ENCODE measurements around the gene ZBTB7B. TPM values are rescaled to one million over a fixed set of nuclear protein-coding genes. Genes with fewer than 3 reads are reported as not detected.

Gene ZBTB7B
- total and polyA plus RNA-seq, 9 of the 15 experiments (the other 6 are each of a cell fraction or from before 2014, with no cell fraction given): 0.04 to 46.5 (median 15.2) TPM

DNA sequence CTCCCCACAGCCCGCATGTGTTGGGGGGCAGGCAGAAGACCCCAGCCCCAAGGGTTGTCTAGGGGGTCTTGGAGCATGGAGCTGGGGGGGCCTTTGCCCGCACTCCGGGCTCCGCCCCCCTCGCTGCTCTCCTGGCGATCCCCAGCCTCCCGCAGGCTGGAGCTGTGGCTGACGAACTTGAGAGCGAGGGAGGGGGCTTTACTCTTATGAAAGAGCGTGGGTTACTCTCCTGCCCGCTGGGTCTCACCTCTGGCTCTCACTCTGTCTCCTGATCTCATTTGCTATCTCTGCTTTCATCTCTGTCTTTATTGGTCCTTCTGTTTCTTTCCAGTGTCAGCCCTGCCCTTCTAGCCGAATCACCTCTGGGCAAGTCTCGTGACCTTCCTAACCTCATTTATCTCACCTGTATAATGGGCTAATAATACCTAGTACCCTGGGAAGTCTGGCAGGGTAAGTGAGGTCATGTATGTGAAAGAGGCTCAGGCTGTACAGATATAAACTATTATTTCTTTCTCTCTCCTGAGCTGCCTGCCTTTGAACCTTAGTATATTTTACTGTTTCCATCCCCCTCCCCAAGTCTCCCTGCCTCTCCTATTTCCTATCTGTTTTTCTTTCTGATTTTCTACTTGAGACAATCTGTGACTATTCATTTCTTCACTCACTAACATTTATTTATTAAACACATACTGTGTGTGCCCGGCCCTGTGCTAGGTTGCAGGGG, 61.7 kb downstream of the ZBTB7B start (continued):
- TF ChIP-seq, protein P1, sequence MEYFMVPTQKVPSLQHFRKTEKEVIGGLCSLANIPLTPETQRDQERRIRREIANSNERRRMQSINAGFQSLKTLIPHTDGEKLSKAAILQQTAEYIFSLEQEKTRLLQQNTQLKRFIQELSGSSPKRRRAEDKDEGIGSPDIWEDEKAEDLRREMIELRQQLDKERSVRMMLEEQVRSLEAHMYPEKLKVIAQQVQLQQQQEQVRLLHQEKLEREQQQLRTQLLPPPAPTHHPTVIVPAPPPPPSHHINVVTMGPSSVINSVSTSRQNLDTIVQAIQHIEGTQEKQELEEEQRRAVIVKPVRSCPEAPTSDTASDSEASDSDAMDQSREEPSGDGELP (CRISPR knock-in tag; IDR thresholded peaks at IDR 0.05; ENCODE audit: borderline replicate concordance): no peak
- TF ChIP-seq, protein P2, sequence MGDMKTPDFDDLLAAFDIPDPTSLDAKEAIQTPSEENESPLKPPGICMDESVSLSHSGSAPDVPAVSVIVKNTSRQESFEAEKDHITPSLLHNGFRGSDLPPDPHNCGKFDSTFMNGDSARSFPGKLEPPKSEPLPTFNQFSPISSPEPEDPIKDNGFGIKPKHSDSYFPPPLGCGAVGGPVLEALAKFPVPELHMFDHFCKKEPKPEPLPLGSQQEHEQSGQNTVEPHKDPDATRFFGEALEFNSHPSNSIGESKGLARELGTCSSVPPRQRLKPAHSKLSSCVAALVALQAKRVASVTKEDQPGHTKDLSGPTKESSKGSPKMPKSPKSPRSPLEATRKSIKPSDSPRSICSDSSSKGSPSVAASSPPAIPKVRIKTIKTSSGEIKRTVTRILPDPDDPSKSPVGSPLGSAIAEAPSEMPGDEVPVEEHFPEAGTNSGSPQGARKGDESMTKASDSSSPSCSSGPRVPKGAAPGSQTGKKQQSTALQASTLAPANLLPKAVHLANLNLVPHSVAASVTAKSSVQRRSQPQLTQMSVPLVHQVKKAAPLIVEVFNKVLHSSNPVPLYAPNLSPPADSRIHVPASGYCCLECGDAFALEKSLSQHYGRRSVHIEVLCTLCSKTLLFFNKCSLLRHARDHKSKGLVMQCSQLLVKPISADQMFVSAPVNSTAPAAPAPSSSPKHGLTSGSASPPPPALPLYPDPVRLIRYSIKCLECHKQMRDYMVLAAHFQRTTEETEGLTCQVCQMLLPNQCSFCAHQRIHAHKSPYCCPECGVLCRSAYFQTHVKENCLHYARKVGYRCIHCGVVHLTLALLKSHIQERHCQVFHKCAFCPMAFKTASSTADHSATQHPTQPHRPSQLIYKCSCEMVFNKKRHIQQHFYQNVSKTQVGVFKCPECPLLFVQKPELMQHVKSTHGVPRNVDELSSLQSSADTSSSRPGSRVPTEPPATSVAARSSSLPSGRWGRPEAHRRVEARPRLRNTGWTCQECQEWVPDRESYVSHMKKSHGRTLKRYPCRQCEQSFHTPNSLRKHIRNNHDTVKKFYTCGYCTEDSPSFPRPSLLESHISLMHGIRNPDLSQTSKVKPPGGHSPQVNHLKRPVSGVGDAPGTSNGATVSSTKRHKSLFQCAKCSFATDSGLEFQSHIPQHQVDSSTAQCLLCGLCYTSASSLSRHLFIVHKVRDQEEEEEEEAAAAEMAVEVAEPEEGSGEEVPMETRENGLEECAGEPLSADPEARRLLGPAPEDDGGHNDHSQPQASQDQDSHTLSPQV (IDR thresholded peaks at IDR 0.05): no peak
- no peak for TF ChIP-seq KLF1 (tag; IDR thresholded peaks at IDR 0.05)
- TF ChIP-seq NR2C2 (CRISPR knock-in tag; IDR thresholded peaks at IDR 0.05): no peak
- no peak for TF ChIP-seq NR2C2 (tag; IDR thresholded peaks at IDR 0.05)
- no peak for TF ChIP-seq ZNF445 (CRISPR knock-in tag; IDR thresholded peaks at IDR 0.05; ENCODE audit: low read depth)
- TF ChIP-seq, protein P3, sequence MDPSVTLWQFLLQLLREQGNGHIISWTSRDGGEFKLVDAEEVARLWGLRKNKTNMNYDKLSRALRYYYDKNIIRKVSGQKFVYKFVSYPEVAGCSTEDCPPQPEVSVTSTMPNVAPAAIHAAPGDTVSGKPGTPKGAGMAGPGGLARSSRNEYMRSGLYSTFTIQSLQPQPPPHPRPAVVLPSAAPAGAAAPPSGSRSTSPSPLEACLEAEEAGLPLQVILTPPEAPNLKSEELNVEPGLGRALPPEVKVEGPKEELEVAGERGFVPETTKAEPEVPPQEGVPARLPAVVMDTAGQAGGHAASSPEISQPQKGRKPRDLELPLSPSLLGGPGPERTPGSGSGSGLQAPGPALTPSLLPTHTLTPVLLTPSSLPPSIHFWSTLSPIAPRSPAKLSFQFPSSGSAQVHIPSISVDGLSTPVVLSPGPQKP (CRISPR knock-in tag; IDR thresholded peaks at IDR 0.05): no peak
- TF ChIP-seq, protein P4, sequence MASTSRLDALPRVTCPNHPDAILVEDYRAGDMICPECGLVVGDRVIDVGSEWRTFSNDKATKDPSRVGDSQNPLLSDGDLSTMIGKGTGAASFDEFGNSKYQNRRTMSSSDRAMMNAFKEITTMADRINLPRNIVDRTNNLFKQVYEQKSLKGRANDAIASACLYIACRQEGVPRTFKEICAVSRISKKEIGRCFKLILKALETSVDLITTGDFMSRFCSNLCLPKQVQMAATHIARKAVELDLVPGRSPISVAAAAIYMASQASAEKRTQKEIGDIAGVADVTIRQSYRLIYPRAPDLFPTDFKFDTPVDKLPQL (IDR thresholded peaks at IDR 0.05; ENCODE audit: extremely low read depth, insufficient read length): no peak
- TF ChIP-seq ESRRA (IDR thresholded peaks at IDR 0.05; ENCODE audit: borderline replicate concordance, low read depth): peak; percentile 100
- TF ChIP-seq, protein P5, sequence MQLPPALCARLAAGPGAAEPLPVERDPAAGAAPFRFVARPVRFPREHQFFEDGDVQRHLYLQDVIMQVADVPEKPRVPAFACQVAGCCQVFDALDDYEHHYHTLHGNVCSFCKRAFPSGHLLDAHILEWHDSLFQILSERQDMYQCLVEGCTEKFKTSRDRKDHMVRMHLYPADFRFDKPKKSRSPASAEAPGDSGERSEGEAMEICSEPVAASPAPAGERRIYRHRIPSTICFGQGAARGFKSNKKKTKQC (CRISPR knock-in tag; IDR thresholded peaks at IDR 0.05): no peak
- peak; percentile 100 for TF ChIP-seq BCOR (IDR thresholded peaks at IDR 0.05)
- no peak for TF ChIP-seq PYGO2 (tag; IDR thresholded peaks at IDR 0.05)
- no peak for TF ChIP-seq XRCC5 (IDR thresholded peaks at IDR 0.05; ENCODE audit: low read depth, low read length)
- no peak for TF ChIP-seq RAD21 (CRISPR knock-in tag; conservative IDR thresholded peaks at IDR 0.05 in 1 of 2, IDR thresholded peaks at IDR 0.05 in 1 of 2)
- TF ChIP-seq, protein P6, sequence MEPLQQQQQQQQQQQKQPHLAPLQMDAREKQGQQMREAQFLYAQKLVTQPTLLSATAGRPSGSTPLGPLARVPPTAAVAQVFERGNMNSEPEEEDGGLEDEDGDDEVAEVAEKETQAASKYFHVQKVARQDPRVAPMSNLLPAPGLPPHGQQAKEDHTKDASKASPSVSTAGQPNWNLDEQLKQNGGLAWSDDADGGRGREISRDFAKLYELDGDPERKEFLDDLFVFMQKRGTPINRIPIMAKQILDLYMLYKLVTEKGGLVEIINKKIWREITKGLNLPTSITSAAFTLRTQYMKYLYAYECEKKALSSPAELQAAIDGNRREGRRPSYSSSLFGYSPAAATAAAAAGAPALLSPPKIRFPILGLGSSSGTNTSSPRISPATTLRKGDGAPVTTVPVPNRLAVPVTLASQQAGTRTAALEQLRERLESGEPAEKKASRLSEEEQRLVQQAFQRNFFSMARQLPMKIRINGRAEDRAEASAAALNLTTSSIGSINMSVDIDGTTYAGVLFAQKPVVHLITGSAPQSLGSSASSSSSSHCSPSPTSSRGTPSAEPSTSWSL (CRISPR knock-in tag; IDR thresholded peaks at IDR 0.05; ENCODE audit: borderline replicate concordance): no peak
- TF ChIP-seq EGR1 (conservative IDR thresholded peaks at IDR 0.05): peak; percentile 24

Measured in K562 (cell line).